GM19468 (cell line): ENCODE data around the gene SPRY4.

Source experiments
- ATAC-seq: cut with Tn5 transposase; IDR thresholded peaks from one replicate; pipeline ENCODE4 v1.9.1; 2021; ENCODE audit warnings: mild to moderate bottlenecking, moderate library complexity, moderate number of reproducible peaks; ENCODE audit not compliant: unreplicated experiment; ENCODE audit errors: extremely low read depth

Gene SPRY4

DNA sequence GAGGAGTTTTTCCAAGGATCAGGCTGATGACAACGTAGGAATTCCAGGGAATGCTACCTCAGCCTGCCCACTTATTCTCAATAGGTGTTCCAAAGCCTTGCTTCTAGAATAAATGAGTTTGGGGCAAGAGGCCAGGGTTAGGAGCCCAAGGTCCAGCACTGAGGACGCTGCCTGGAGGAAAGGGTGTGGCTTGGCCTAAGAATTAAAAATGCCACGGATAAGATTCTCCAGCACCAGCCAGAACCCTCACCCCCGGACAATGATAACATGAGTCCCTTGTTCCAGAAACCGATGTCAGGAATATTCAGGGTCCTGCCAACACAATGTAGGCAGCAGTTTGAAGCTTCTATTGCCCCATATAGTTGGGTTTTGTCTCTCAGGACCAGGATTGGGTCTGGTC, 7.6 kb downstream of the SPRY4 start:
- ATAC-seq = no peak

GRCh38 chr5:142316681-142317080, 8.1 kb downstream of the SPRY4 start:
- no peak for ATAC-seq

DNA sequence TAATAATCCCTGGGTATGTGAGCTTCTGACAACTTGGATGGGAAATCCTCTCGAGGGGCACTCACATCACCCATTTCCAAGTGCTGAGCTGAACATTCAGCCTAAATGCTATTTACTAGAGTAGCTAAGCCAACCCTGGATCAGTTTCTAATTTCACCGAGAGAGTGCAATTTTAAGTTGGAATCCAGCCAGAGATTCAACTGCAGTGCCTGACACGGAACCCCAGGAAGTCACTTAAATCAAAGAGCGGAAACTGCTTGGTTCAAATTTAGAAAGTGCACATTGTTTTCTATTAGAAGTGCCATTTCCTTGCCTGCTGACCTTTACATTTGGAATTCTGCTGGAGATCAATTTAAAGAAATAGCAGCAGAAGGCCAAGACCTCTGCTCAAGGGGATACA, 8.8 kb downstream of the SPRY4 start:
- ATAC-seq = no peak

- no peak for ATAC-seq
Observed at GRCh38 chr5:142315096-142315900, 9.5 kb downstream of the SPRY4 start.

- no peak for ATAC-seq
Observed at GRCh38 chr5:142314606-142315005, 10.2 kb downstream of the SPRY4 start.

- no peak for ATAC-seq
Observed at GRCh38 chr5:142314109-142314508, 10.7 kb downstream of the SPRY4 start.

DNA sequence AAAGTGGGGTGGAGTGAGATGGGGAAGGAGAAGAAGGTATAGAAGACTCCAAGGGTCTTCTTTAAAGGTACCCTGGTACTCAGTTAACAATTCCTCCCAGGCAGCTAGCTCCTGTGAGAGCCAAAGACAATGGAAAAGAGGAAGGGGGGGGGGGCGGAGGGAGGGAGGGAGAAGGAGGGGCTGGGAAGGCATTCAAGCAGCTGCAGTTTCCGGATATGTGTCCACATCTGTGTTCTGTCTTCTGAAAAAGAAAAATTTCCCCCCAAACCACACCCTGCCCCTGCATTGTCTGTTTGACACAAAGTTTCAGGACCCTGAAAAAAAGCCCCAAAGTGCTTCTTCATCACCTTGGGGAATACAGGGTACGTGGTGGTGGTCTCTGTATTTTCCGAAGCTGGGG, 11.1 kb downstream of the SPRY4 start:
- no peak for ATAC-seq

DNA sequence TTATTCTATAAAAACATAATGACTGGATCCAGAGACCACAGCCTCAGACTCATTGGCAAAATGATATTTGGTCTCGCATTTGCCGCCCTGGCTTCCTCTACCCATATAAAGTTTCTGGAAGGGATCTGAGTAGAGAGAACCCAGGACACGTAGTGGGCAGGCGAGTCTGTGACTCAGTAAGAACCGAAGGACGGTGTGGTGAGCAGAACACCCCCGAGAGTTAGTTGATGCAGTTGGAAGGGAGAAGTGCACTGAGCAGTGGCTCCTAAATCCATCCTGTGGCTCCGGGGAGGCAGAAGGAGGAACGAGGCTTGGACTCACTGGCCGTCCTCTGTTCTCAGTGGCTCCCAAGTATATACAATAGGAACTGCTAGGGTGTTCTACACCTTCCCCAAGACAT, 11.5 kb downstream of the SPRY4 start:
- no peak for ATAC-seq

- ATAC-seq = no peak
Observed at GRCh38 chr5:142312399-142312798, 12.4 kb downstream of the SPRY4 start.

GRCh38 chr5:142311725-142312124, 13.1 kb downstream of the SPRY4 start:
- ATAC-seq = no peak

- no peak for ATAC-seq
Observed at GRCh38 chr5:142310803-142311202, 14.0 kb downstream of the SPRY4 start.

DNA sequence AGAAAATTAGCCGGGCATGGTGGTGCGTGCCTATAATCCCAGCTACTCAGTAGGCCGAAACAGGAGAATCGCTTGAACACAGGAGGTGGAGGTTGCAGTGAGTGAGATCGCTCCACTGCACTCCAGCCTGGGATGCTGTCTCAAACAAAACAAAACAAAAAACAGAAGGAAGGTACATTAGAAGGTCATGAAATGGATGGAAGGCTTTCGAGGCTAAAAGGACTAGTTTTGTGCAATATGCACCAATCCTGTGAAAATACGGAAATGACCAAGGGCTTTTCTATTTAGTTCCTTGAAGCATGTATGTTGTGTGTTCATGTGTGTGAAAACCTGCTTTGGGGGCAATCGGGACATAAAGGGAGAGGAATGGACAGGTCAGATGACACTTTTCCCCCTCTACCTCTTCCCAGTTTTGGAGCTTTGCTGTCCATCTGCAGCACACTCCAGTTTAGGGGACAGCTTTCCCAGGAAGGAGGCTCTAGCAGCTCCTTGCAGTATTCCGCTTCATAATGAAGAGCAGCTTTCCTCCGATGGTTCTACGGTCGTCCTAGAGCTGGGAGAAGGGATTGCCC, 15.0 kb downstream of the SPRY4 start:
- no peak for ATAC-seq

GRCh38 chr5:142308358-142308757, 16.5 kb downstream of the SPRY4 start:
- no peak for ATAC-seq

DNA sequence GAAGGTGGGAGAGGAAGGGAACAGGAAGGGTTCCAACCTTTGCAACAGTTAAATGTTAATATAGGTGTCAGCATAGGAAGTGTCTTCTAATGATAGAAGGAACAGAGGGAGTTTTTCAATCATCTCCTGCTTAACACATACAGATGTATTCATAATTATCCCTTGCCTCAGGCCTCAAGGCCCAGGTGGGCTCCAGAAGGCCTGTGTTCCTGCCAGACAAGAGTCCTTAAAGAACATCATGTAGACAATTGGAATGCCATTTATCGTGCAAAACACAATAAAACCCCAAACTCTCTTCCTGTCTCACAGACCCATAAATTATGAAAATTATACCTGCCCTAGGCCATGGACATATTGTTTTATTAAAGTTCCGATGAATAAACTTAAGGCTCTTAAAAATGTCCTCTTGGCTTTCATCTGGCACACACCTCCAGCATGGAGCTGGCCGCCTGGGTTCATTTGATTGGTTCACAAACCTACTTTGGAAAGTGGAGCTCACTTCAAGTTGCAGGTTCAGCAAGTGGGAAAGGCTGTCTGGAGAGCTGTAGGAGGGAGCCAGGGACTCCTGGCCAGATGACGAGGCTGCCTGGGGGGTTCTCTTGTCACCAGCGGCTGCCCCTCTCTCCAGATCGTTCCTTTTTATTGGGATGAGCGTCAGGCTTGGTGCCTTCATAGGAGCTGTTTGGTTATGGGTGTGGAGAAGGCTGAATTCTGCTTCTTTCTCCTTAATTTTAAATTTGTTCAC, 17.5 kb downstream of the SPRY4 start:
- no peak for ATAC-seq

DNA sequence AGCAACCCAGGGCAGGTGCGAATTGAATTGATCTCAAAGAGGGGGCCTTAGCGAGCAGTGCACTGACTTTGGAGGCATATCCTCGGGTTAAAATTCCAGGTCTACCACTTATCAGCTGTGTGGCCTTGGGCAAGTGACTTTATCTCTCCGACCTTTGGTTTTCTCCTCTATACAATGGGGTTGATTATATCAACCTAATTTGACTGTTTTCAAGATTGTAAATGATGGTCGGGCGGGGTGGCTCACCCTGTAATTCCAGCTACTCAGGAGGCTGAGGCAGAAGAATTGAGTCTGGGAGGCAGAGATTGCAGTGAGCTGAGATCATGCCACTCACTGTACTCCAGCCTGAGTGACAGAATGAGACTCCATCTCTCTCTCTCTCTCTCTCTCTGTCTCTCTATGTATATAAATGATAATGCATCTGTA, 18.7 kb downstream of the SPRY4 start:
- ATAC-seq = no peak

- ATAC-seq = no peak
Observed at GRCh38 chr5:142305211-142305610, 19.6 kb downstream of the SPRY4 start.

- ATAC-seq = no peak
Observed at GRCh38 chr5:142304013-142304701, 20.7 kb downstream of the SPRY4 start.

DNA sequence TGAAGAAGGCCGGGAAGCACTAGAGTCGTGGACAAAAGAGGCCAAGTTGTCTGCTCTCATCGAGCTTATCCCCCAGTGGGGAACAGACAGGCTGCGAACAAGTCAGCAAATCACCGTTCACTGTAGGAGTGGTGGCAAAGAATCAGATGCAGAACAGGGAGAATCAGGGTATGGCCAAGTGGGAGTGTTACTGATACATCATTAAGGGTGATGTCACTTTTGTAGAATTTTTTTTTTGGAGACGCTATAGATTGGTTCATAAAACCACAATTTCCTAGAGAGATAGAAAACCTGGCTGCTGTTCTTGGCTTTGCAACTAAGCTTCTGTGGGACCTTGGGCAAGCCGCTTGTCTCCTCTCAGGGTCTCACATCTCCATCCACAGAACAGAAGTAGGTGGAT, 21.3 kb downstream of the SPRY4 start:
- ATAC-seq = no peak

GRCh38 chr5:142301540-142301939, 23.3 kb downstream of the SPRY4 start:
- no peak for ATAC-seq

- ATAC-seq = no peak
Observed at GRCh38 chr5:142300677-142301076, 24.1 kb downstream of the SPRY4 start.

GRCh38 chr5:142298789-142299188, 26.0 kb downstream of the SPRY4 start:
- no peak for ATAC-seq
